ENCODE measurements around the gene PROM1.

The PROM1 gene

DNA sequence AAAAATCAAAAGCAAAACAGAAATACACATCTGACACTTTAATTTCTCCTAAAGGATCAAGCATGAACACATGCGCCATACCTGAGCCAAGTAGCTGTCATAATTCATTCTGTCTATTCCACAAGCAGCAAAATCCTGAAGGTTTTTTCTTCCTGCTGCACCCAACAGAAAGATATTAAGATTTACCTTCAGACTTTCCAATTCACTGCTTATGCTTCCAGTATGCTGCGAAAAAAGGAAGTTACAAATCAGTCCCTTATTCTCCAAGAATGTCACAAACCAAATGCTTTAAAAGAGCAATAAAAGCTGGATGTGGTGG, 91.7 kb downstream of the PROM1 start:
- H3K9me2 ChIP-seq (replicated peaks; ENCODE audit: insufficient read depth, low read length), result no peaks in the 10 kb centered on the region
- H3K4me3 ChIP-seq (ENCODE audit: insufficient read depth, low read length, poor library complexity, severe bottlenecking), result no peak overlapping the region
- H3K79me2 ChIP-seq (ENCODE audit: insufficient read depth, low read length), result no peaks in the 10 kb centered on the region
- no peaks in the 10 kb centered on the region for H3K27me3 ChIP-seq (ENCODE audit: low read length)
- no peak overlapping the region for H3K27ac ChIP-seq (ENCODE audit: low read depth, low read length)
- H4K20me1 ChIP-seq (ENCODE audit: low read depth, low read length), result no peaks in the 10 kb centered on the region
- H3K4me2 ChIP-seq (ENCODE audit: low read depth, low read length, poor library complexity, severe bottlenecking), result no peak overlapping the region
- no peak overlapping the region for H2AFZ ChIP-seq (ENCODE audit: low read depth, low read length, severe bottlenecking)
- no peaks in the 10 kb centered on the region for H3F3A ChIP-seq (ENCODE audit: insufficient read depth)
- H3K9me3 ChIP-seq (ENCODE audit: insufficient read depth, low read length), result no peaks in the 10 kb centered on the region
- H3K9ac ChIP-seq (ENCODE audit: low read length), result no peak overlapping the region
- no peaks in the 10 kb centered on the region for H3K36me3 ChIP-seq (ENCODE audit: low read length)
- TF ChIP-seq, protein P1, sequence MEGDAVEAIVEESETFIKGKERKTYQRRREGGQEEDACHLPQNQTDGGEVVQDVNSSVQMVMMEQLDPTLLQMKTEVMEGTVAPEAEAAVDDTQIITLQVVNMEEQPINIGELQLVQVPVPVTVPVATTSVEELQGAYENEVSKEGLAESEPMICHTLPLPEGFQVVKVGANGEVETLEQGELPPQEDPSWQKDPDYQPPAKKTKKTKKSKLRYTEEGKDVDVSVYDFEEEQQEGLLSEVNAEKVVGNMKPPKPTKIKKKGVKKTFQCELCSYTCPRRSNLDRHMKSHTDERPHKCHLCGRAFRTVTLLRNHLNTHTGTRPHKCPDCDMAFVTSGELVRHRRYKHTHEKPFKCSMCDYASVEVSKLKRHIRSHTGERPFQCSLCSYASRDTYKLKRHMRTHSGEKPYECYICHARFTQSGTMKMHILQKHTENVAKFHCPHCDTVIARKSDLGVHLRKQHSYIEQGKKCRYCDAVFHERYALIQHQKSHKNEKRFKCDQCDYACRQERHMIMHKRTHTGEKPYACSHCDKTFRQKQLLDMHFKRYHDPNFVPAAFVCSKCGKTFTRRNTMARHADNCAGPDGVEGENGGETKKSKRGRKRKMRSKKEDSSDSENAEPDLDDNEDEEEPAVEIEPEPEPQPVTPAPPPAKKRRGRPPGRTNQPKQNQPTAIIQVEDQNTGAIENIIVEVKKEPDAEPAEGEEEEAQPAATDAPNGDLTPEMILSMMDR (IDR thresholded peaks at IDR 0.05; ENCODE audit: insufficient read depth, low read length, poor library complexity, severe bottlenecking), result no peak
- no peak for TF ChIP-seq EZH2phosphoT487 (conservative IDR thresholded peaks at IDR 0.05; ENCODE audit: low read length)

DNA sequence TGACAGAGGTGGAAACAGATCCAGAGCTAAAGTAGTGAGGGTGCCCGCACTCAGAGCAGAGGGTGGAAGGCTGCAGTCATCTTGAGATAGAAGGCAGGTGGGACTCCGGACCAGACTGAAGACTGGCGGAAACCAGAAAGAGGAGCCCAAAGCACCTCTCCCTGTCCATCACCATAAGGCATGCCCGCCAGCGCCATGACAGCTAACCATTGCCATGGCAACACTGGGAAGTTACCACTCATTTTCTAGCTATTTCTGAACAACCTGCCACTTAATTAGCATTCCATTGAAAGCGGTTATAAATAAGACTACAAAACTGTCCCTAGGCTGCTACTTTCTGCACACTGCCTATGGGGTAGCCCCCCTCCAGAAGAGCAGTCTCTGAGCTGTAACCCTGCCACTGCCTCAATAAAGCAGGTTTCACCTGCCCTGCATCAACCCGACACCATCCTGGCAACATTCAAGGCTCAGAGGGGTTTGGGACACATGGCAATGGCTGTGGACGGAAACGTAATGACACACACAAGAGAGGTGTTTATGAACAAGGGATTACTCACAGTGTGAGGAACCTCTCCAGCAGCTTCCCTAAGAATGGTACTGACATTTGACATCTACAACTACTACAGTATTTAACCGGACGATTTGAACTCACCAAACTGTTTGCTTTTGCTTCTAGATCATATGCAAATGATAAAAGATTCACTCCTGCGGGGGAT, 93.1 kb downstream of the PROM1 start:
- no peaks in the 10 kb centered on the region for H3K9me2 ChIP-seq (replicated peaks; ENCODE audit: insufficient read depth, low read length)
- no peak overlapping the region for H3K4me3 ChIP-seq (ENCODE audit: insufficient read depth, low read length, poor library complexity, severe bottlenecking)
- no peak overlapping the region for H2AFZ ChIP-seq (ENCODE audit: low read depth, low read length, severe bottlenecking)
- no peaks in the 10 kb centered on the region for H3K9me3 ChIP-seq (ENCODE audit: insufficient read depth, low read length)
- no peaks in the 10 kb centered on the region for H3K27me3 ChIP-seq (ENCODE audit: low read length)
- H3K27ac ChIP-seq (ENCODE audit: low read depth, low read length), result no peak overlapping the region
- H4K20me1 ChIP-seq (ENCODE audit: low read depth, low read length), result no peaks in the 10 kb centered on the region
- no peaks in the 10 kb centered on the region for H3K79me2 ChIP-seq (ENCODE audit: insufficient read depth, low read length)
- H3F3A ChIP-seq (ENCODE audit: insufficient read depth), result no peaks in the 10 kb centered on the region
- no peak for TF ChIP-seq EZH2phosphoT487 (conservative IDR thresholded peaks at IDR 0.05; ENCODE audit: low read length)
- TF ChIP-seq, protein P1 (IDR thresholded peaks at IDR 0.05; ENCODE audit: insufficient read depth, low read length, poor library complexity, severe bottlenecking), result no peak
- no peaks in the 10 kb centered on the region for H3K36me3 ChIP-seq (ENCODE audit: low read length)
- no peak overlapping the region for H3K9ac ChIP-seq (ENCODE audit: low read length)
- H3K4me2 ChIP-seq (ENCODE audit: low read depth, low read length, poor library complexity, severe bottlenecking), result no peak overlapping the region

DNA sequence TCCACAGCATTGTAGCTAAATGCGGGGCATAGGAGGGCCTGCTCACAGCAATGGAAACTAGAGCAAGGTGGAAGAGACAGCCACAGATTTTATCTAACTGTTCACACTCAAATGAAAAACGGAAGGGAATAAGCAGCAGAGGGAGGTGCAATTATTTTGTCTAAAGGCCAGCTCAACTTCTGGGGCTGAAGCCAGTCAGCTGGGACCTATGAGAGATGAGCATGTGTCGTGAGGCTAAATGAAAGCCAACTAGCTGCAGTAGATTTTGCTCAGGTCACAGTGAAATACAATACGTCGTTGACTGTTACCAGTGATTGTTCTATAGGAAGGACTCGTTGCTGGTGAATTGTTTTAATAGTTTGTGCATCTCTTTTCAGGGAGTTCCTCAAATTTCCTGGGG, 94.4 kb downstream of the PROM1 start:
- Histone ChIP-seq H3K27ac (ENCODE audit: low read depth, low read length) (no peak overlapping the region), H3K36me3 (ENCODE audit: low read length) (no peaks in the 10 kb centered on the region), H2AFZ (ENCODE audit: low read depth, low read length, severe bottlenecking) (no peak overlapping the region), H3K9me2 (replicated peaks; ENCODE audit: insufficient read depth, low read length) (no peaks in the 10 kb centered on the region), H3F3A (ENCODE audit: insufficient read depth) (no peaks in the 10 kb centered on the region), H4K20me1 (ENCODE audit: low read depth, low read length) (no peaks in the 10 kb centered on the region), H3K4me2 (ENCODE audit: low read depth, low read length, poor library complexity, severe bottlenecking) (no peak overlapping the region), H3K79me2 (ENCODE audit: insufficient read depth, low read length) (no peaks in the 10 kb centered on the region), H3K27me3 (ENCODE audit: low read length) (no peaks in the 10 kb centered on the region), H3K9me3 (ENCODE audit: insufficient read depth, low read length) (no peaks in the 10 kb centered on the region), H3K9ac (ENCODE audit: low read length) (no peak overlapping the region), H3K4me3 (ENCODE audit: insufficient read depth, low read length, poor library complexity, severe bottlenecking) (no peak overlapping the region)
- TF ChIP-seq, protein P1 (IDR thresholded peaks at IDR 0.05; ENCODE audit: insufficient read depth, low read length, poor library complexity, severe bottlenecking), result no peak
